GM21717 (cell line): ENCODE results near the gene LDAH.

ENCODE experiments used
- ATAC-seq: cut with Tn5 transposase; IDR thresholded peaks from one replicate; pipeline ENCODE4 v1.9.1; 2021; ENCODE audit warnings: mild to moderate bottlenecking, moderate library complexity; ENCODE audit not compliant: unreplicated experiment

The LDAH gene

DNA sequence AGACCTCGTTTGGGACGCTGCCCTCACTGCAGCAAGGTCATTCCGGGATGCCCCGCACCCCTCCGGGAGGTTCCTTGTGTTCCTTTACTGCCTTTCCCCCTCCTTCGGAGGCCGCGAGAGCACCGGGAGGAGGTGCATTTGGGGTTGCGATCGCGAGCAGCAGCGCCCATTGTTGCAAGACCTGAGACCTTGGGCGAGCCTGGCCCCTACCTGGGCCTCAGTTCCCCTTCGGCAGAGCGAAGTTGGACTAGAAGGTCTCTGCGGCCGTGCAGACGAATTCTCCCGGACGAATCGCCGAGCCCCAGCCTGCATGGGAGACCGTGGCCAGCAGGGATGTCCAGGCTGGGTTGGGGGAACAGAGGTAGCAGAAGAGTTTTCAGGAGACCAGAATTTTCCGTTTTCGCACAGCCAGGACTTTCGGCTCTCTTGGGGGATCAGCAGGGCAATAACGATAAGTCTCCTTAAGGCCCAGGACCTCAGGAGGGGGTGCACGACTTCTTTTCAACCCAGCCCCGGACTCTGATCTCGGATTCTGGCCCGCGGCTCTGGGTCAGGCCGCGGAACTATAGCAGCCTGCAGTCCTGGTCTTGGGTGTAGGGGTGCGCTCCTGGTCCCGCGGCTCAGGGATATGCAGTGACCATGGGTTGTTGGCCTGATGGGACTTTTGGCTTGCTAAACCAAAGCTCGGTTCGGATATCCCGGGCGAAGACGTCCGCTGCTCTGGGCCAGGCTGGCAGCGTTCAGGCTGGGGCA, 153.2 kb downstream of the LDAH start:
- ATAC-seq: no peak

DNA sequence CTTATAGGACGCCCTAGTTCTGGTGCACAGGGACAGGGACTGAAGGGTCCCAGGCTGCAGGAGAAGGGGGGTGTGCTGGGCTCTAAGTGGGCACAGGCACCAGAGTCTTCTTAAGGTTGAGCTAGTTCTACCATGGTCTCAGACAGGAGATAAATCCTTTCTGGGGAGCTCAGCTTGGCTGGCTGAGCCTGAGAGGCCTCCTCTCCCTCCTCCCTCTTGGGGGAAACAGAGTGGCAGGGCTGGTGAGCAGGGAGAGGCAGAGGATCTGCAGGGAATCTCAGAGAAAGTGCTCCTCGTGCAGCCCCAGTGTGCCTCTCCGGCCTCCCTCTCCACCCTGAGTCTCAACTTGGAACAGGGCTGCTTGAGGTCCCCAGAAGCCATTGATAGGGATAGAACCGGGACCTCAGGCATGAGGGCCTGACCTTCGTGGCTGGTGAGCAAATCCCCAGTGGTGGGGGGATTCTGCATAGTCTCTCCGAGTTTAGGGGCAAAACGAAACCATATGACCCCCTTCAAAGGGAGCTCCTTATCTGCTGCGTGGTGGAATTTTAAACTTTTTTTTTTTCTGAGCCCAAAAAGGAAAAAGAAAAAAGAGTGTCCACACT, 153.9 kb downstream of the LDAH start:
- ATAC-seq: no peak

DNA sequence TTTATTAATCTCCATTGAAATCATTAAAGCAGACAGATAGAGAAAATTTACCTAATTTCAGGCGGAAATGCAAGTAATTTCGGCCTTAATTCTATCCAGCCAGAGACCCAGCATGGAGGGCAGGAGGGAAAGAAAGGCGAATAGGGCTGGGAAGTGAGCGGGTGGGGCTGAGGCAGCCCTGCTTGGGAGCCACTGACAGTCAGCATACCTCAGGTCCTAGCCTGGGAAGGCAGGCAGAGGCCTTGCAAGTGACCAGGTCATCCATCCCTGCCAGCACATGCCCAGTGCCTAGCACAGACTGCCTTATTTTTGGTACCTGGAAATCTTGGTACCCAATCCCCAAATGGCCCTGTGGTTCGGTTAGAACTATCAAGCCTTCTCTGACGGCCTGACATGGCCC, 154.4 kb downstream of the LDAH start:
- no peak for ATAC-seq

DNA sequence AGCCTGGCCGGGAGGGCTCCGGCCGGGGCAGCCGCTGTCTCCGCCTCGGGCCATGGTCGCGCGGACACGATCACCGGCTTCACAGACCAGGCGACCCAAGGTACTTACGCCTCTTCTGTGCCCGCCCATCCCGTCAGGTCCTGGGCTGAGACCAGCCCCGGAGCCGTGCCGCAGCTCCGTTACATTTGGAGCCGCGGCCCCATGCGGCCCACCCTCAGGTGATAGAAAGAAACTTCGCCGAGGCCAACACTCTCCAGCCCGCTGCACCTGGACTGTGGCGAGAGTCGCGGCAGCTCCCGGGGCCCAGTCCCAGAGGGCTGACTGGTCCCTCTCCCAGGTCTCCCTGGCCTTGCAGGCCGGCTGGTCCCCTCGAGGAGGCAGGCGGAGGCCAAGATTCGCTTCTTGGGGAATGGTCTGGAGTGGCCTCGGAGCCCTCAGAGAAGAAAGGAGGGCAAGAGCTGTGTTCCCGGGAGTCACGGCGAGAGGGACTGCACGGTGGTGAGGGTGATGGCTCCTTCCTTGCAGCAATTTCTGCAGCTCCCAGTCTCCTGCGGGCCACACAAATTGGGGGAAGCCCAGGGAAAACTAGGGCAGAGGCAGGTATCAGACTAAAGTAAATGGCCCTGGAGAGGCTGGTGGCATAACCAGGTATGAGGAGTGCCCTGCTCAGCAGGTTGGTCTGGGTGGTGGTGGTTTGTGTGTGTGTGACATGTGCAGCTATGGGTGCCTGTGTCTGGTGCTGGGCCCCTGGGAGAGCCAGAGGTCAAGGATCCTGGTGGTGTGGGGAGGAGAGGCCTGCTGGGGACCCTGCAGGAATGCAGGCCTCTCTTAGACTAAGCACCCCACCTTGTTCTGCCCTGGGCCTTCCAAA, 155.1 kb downstream of the LDAH start:
- ATAC-seq: no peak

DNA sequence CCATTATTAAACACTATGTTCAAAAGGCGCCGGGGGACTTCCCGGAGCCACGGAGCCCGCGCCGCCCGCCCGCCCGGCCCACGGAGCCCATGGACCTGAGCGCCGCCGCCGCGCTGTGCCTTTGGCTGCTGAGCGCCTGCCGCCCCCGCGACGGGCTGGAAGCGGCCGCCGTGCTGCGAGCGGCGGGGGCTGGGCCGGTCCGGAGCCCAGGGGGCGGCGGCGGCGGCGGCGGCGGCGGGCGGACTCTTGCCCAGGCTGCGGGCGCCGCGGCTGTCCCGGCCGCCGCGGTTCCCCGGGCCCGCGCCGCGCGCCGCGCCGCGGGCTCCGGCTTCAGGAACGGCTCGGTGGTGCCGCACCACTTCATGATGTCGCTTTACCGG, 155.8 kb downstream of the LDAH start:
- no peak for ATAC-seq

DNA sequence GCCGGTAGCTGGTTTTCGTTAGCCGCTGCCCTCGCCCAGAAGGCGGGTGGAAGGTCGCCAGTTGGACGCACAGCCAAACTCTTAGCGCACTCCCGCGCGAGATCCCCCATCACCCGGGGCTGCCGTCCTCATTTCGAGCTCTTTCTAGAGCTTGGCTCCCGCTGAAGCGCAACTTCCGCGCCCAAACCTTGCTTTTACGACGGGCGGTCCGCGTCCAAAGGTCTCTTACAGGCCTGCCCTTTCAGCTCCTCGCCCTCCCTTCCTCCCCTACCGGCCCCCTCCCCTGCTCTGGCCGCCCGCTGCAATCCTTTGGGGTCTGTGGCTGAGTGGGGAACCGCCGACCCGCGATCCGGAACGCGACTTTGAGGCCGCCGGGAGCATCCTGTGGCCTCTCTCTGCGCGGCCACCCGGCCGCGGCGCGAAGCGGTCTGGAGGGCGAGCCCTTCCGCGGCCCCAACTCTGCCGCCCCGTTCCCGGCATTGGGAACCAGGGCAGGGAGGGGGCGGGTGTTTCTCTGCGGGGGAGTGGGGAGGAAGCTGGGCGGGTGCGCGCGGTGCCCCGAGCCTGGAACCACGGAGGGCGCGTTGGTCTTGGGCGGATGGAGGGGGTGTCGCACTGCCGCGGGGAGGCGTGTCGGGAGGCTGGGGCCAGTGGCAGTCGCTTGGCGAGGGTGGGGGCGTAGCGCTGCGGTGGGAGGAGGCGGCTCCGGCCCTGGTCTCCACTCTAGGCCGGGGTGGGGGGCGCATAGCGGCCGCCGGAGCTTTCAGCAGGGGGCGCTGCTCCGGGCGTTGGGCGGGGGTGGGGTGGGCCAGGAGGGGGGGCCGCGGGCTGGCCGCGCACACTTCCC, 156.4 kb downstream of the LDAH start, which contains the start of gene GDF7:
Gene GDF7 (plus strand): TSS at position 841 of the 847 bp plus-strand sequence. CDS start 96 bp downstream, outside the sequence.
- ATAC-seq: no peak

DNA sequence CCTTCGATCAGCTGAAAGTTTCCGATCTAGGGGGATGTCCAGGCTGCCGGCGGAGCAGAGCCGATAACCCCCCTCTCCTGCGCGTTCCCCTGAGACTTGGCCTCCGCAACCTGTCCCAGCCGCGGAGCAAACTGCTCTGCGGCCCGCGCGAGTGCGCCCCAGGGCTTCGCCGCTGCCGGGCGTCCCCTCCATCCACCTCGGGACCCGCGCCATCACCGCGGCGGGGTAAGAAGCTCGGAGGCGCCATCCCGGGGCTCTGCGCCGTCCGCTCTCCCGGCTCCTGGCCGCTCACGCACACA, 156.9 kb downstream of the LDAH start:
- ATAC-seq: no peak

DNA sequence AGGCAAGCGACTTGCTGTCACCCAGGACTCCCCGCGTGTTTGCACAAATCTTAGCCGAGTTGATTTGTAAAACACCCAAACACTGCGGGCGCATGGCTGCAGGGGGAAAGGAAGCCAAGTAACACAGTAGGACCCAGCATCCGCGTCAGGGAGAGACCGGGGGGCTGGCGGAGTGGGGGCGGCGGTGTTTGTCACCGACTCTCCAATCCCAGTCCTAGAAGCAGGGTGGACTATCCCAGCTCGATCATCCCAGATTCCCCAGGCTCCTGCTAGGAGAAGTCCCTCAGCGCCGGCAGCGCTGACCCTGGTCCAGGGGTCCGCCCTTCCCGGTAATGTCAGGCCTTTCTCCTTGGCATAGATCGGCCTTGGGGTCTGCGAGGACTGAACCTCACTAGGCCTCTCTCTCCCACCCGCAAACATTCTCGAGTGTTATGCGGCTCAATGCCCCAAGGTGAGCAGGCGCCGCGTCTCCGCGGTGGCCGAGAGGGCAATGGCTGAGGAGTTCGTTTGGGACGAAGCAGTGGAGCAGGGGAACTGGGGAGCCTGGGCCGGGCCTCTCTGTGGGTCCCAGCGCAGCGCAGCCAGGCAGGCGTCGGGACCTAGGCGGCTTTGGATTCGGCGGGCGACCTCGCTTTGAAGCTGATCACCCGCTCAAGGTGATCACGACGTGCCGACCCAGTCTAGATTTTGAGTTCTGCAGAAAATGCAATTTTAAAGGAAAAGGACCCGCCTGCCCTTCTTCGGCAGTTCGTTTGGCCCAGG, 157.5 kb downstream of the LDAH start:
- ATAC-seq: no peak

DNA sequence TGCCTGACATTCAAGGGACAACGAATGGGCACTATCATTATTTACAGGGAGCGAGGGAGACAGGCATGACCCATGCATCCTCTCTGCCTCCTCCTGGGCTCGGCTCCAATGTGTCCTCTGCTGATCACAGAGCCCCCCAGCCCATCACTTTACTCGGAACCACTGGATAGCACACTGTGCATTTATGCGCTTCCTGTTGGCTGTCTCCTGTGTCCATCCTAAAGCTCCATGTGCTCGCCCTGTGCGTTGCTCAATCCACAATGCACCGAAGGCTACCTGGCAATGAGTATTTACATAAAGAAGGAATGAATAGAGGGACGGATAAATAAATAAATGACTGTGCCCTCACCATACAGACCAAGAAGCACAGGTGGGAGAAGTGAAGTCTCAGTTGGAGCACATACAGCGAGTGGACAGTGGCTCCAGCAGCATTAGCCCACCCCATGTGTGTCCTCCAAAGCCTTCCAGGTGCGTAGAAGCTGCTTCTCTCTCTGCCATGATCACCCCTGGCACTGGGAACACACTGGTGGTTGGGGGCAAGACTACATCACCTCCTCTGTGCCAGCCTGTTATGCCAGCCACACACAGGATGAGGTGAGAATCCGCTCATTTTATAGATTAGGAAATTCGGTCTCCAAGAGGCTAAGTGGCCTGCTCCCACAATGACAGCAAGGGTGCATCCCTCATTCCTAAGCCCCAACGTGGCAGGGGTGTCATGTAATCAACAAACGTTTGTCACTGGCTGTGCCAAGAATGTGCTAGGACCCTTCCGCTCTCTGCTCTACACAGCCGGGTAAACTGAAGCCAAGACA, 158.3 kb downstream of the LDAH start:
- no peak for ATAC-seq

DNA sequence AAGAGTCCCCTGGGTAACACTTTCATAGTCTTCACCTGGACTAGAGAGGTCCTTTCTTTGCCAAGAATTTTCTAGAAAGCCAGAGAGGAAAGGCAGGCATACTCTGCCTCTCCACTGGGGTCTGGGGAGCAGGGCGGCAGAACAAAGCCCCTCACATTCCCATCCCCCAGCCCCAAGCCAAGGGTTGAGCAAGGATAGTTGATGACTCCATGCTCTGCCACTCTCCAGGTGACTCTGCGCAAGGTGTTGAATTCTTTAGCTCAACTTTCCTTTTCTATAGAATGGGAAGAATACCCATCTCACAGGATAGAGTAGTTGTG, 158.9 kb downstream of the LDAH start:
- ATAC-seq: no peak

DNA sequence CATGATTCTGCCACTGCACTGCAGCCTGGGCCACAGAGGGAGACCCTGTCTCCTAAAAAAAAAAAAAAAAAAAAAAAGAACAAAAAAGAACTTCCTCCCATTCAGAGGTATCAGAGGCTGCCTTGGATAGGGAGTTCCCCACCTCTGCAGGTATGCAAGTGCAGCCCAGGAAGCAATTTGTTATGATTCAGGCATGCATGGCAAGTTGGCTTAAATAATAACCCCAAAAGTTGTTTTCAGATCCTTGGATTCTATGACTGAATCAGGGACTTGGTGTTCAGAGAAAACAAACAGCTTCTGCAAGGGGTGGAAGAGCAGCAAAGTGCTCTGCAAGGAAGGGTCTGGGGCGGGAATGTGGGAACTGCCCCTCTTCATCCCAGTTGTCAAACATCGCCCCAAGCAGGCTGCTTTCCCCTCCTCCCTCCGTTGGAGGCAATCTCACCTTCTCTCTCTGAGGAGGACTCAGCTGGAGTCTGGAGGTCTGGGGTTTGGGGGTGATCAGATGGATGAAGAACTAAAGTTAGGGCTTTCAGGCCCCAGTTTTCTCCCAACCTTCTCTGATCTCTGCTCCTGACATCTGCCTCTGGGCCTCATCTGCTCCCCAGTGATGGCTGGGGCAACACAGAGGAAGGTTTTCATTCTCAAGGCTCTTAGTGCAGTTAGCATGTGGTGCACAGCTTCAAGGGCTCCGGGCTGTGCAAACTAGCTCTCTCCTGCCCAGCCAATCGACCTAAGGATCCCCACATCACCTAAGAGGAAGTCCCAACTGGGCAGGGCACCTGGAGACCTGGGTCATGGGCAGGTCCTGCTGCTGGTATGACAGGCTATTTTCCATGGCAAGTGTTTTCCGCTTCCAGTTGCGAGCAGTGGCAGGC, 159.5 kb downstream of the LDAH start:
- no peak for ATAC-seq

DNA sequence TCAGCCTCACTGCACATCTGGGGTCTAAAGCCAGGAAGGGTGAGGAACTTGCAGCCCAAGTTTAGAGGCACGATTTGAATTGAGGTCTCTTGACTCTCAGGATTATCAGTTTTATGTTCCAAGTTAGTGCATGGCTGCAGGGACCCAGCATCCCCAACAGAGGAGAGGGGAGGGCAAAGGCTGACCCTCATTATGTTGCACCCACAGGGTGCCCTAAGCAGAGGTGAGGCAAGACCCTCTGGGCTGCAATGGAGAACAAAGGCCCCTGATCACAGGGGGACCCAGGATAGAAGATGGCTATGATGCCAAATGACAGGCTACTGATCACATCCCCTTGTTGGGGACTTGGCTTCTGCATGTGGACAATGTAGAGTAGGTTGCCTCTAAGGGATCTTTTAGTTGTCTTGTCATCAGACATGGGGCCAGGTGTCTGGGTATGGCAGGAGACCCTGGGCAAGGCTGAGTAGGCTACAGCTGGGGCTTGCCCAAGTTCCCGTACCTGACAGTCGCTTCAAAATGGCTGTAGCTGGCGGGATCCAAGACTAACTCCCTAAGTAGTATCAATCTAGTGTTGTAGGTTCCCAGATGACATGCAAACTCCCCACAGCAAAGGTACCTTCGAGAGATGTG, 160.5 kb downstream of the LDAH start:
- ATAC-seq: no peak

DNA sequence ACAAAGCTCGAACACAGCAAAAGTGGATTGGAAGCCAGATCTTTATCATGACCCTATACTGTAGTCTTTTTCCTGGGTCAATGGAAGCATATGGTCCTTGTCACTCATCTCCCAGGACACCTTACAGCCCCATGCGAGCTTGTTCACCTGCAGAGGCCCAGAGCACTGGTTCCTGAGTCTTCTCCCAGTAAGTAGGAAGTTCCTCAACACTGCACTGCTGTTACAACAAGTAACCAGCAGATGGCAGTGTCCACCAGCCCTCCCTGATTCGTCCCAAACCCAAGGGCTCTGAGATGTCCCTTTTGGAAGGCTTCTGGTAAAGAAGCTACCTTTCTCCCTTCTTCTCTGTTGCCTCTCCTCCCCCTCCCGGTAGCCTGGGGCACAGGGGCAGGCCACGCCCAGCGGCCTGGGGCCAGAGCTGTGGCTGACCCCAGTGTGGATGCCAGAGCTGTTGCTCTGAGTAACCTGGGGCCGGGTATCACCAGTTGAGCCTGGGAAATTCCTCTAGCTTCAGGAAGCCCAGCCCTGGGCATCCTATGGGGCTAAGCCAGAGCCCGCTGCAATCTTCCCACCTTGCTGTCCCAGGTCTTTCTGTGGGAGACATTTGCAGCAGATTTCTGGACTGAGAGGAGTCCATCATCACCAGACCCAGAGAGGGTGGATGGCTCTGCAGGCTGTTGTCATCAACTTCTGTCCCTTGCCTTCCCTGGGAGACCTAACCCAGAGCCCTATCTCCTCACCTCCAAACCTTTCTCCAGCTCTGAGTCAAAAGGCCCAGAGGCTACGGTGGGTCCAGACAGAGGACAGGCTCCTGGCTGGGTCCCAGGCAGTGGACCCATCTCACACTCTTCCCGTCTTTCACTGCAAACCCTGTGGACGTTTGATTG, 161.2 kb downstream of the LDAH start:
- ATAC-seq: no peak

DNA sequence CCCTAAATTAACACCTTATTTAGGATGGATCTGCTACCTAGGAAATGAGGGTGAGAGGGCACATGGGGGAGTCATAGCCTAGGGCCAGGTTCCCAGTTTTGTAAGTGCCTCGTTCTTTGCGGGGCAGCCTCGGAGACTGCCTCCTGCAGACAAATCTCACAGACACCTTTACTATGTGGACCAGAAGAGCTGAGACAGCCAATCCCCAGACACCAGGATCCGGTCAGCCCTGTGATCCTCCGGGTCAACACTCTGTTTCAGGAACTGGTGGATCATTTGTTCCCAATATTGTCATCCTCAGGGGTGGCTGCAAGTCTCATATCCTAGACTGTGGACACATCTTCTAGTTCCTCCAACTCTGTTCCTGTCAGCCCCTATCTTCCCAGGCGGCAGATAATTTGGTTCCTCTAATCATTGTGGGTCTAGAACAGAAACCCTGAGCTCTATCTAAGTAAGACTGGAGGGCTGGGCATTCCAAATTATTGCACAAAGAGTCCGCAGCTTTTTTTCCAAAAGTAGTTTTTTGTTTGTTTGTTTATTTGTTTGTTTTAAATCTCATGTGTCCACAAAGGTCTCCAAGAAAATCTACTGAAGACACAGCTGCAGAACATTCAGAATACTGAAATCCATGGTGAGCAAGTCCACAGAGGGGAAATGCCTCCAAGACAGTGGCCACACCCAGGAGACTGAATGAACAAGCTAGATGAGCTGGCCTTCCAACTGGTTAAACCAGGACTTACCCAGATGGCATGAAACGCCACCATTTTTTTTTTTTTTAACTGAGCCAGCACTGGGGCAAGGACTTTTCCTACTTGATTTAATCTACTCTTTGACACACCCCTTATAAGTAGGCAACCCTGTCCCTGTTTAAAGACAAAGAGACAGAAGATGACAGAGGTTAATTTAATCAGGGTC, 162.1 kb downstream of the LDAH start:
- no peak for ATAC-seq

DNA sequence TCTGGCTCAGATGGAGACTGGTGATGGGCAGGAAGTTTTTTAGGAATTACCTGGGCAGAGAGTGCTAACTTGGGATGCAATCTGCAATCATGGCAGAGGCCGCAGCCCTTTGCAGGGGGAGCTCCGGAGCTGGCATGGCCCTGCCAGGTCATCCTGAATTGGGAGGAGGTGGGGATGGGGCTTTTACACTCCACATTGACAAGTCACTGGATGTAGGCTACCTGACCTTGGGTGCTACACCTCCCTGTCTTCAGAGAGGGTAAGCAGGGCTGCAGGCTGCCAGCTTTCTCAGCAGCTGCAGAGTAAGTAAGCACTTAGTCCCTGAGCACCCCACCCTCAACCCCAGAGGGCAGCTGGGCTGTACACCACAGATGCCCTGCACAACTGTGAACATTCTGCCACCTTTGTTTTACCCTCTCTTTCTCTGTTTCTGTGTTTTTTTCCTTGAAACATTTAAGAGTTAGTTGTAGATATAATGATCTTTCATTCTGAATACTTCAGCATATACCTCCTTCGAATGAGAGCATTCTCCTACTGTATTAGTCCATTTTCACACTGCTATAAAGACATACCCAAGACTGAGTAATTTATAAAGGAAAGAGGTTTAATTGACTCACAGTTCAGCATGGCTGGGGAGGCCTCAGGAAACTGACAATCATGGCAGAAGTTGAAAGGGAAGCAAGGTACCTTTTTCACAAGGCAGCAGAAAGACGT, 165.2 kb downstream of the LDAH start:
- no peak for ATAC-seq

DNA sequence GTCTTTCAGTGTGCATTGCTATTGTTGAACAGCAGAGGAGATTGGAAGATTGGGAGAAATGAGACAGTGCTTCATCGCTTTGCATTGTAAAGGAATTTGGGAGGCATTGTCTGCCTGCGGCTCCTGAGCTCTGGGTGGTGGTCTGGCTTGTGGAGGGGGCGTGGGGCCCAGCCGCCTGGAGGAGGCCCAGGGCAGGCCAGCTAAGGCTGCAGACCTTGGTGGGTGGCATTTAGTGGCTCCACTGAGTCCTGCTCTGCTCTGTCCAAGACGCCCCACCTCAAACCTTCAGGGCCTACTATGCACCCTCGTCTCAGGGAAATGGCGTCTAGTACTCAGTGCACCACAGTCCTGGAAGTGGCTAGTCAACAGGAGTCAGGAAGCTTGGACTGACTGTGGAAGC, 166.3 kb downstream of the LDAH start:
- no peak for ATAC-seq
